IMR-90 (cell line): Measurements from ENCODE around the gene APOBR. TPM values are rescaled to one million over a fixed set of nuclear protein-coding genes. Genes with fewer than 3 reads are reported as not detected.

Source experiments
- ATAC-seq: fragments of 200-7000 bp; cut with Tn5 transposase; 2 replicates; pipeline ENCODE4 v1.9.1; 2020; ENCODE audit warnings: low read depth, mild to moderate bottlenecking, moderate library complexity
- BruUV-seq: library from RNA; stranded (reverse); fragments of 400-500 nt; replicated peaks from 2 replicates; lab custom pipeline; 2021; lab: Mats Ljungman, UMichigan
- CTCF ChIA-PET: fragments of 300-600 bp; formaldehyde crosslinking; extraction: SDS; loops from one replicate; lab custom pipeline; 2021; ENCODE audit warnings: antibody characterized with exemption; lab: Yijun Ruan, JAX
- POLR2A ChIA-PET: fragments of 300-600 bp; sonication (Branson Sonifier 250); formaldehyde crosslinking; loops from one replicate; lab custom pipeline; 2022; ENCODE audit warnings: antibody characterized with exemption; ENCODE audit not compliant: unreplicated experiment; lab: Charles Lee
- DNase-seq: peaks from one replicate; pipeline ENCODE4 v3.0.0; 2013
- H2AFZ ChIP-seq: replicated peaks from 2 replicates; pipeline ENCODE3; 2013; ENCODE audit warnings: low read length, mild to moderate bottlenecking; ENCODE audit not compliant: poor library complexity
- H2AK5ac ChIP-seq: 2 replicates; pipeline ENCODE4 v1.6.1; 2013; ENCODE audit warnings: low read depth, low read length, inconsistent platforms
- H2AK9ac ChIP-seq: replicated peaks from 2 replicates; pipeline ENCODE3; 2013; ENCODE audit warnings: mild to moderate bottlenecking, low read depth, low read length, moderate library complexity; ENCODE audit not compliant: poor library complexity
- H2BK120ac ChIP-seq: 2 replicates; pipeline ENCODE4 v1.6.1; 2013; ENCODE audit warnings: low read depth, low read length, inconsistent platforms
- H2BK15ac ChIP-seq: 3 replicates; pipeline ENCODE4 v1.6.1; 2013; ENCODE audit warnings: low read depth, low read length, inconsistent platforms
- H2BK20ac ChIP-seq: 2 replicates; pipeline ENCODE4 v1.6.1; 2013; ENCODE audit warnings: low read depth, mild to moderate bottlenecking, inconsistent platforms, low read length, moderate library complexity
- H2BK5ac ChIP-seq: 2 replicates; pipeline ENCODE4 v1.6.1; 2013; ENCODE audit warnings: mild to moderate bottlenecking, low read depth, low read length, inconsistent platforms; ENCODE audit not compliant: poor library complexity, severe bottlenecking
- H3K14ac ChIP-seq: replicated peaks from 2 replicates; pipeline ENCODE4 v1.6.1; 2013; ENCODE audit warnings: low read depth, low read length, inconsistent platforms
- H3K18ac ChIP-seq: 2 replicates; pipeline ENCODE4 v1.6.1; 2013; ENCODE audit warnings: low read depth, low read length, control low read depth
- H3K23ac ChIP-seq: 2 replicates; pipeline ENCODE4 v1.6.1; 2013; ENCODE audit warnings: low read depth, low read length, inconsistent platforms
- H3K27ac ChIP-seq: 2 replicates; pipeline ENCODE4 v1.5.1; 2013; ENCODE audit warnings: mild to moderate bottlenecking, control low read depth, low read length; ENCODE audit not compliant: insufficient read depth
- H3K27me3 ChIP-seq: 2 replicates; pipeline ENCODE4 v1.6.1; 2013; ENCODE audit warnings: low read length; ENCODE audit not compliant: control insufficient read depth, insufficient read depth
- H3K36me3 ChIP-seq: 2 replicates; pipeline ENCODE4 v1.6.1; 2013; ENCODE audit warnings: low read length, mixed read lengths; ENCODE audit not compliant: control insufficient read depth, insufficient read depth
- H3K4ac ChIP-seq: 2 replicates; pipeline ENCODE4 v1.6.1; 2013; ENCODE audit warnings: low read depth, low read length, inconsistent platforms
- H3K4me1 ChIP-seq: 2 replicates; pipeline ENCODE4 v1.6.1; 2013; ENCODE audit warnings: low read length, mixed read lengths; ENCODE audit not compliant: control insufficient read depth, insufficient read depth
- H3K4me2 ChIP-seq: 2 replicates; pipeline ENCODE4 v1.6.1; 2013; ENCODE audit warnings: low read depth, mild to moderate bottlenecking, control low read depth, low read length, moderate library complexity
- H3K4me3 ChIP-seq: 2 replicates; pipeline ENCODE4 v1.5.1; 2013; ENCODE audit warnings: low read depth, mild to moderate bottlenecking, control low read depth, low read length, moderate library complexity; ENCODE audit not compliant: insufficient read depth
- H3K56ac ChIP-seq: 2 replicates; pipeline ENCODE4 v1.6.1; 2013; ENCODE audit warnings: low read length, inconsistent platforms; ENCODE audit not compliant: insufficient read depth; ENCODE audit errors: extremely low read depth
- H3K79me1 ChIP-seq, 2 experiments: 2 replicates each; pipeline ENCODE4 v1.6.1; 2013; ENCODE audit warnings: low read length in 2 of 2, inconsistent platforms in 1 of 2, low read depth in 1 of 2
- H3K9ac ChIP-seq: 2 replicates; pipeline ENCODE4 v1.6.1; 2013; ENCODE audit warnings: low read depth, low read length, control low read depth
- H3K9me1 ChIP-seq: 2 replicates; pipeline ENCODE4 v1.6.1; 2013; ENCODE audit warnings: low read length, inconsistent platforms; ENCODE audit not compliant: insufficient read depth
- H3K9me3 ChIP-seq: 2 replicates; pipeline ENCODE4 v1.6.1; 2013; ENCODE audit warnings: low read length; ENCODE audit not compliant: control insufficient read depth, insufficient read depth
- H4K20me1 ChIP-seq: 2 replicates; pipeline ENCODE4 v1.6.1; 2013; ENCODE audit warnings: low read length, inconsistent platforms; ENCODE audit not compliant: insufficient read depth
- H4K5ac ChIP-seq: 2 replicates; pipeline ENCODE4 v1.6.1; 2013; ENCODE audit warnings: mild to moderate bottlenecking, low read depth, low read length, control low read depth
- H4K8ac ChIP-seq, 2 experiments: 2 replicates each; pipeline ENCODE4 v1.6.1; 2013; ENCODE audit warnings: low read depth in 2 of 2, low read length in 2 of 2, control low read depth in 1 of 2, inconsistent platforms in 1 of 2
- H4K91ac ChIP-seq: 2 replicates; pipeline ENCODE4 v1.6.1; 2013; ENCODE audit warnings: low read depth, low read length, inconsistent platforms; ENCODE audit not compliant: insufficient read depth
- BHLHE40 ChIP-seq: fragments of 150-350 bp; IDR thresholded peaks from 2 replicates; pipeline ENCODE4 v1.6.1; 2016; ENCODE audit warnings: mild to moderate bottlenecking, low read depth, low read length
- CHD1 ChIP-seq: IDR thresholded peaks from 2 replicates; pipeline ENCODE4 v1.6.1; 2012; ENCODE audit warnings: low read depth, low read length, improper control_type of control experiment
- ELK1 ChIP-seq: fragments of 150-350 bp; IDR thresholded peaks from 2 replicates; pipeline ENCODE4 v1.6.1; 2016; ENCODE audit warnings: low read depth, mild to moderate bottlenecking, low read length, moderate library complexity, borderline replicate concordance
- MAFK ChIP-seq: IDR thresholded peaks from 2 replicates; pipeline ENCODE4 v1.6.1; 2012; ENCODE audit warnings: low read depth, low read length, improper control_type of control experiment
- MXI1 ChIP-seq: IDR thresholded peaks from 2 replicates; pipeline ENCODE4 v1.6.1; 2012; ENCODE audit warnings: low read depth, mild to moderate bottlenecking, low read length, moderate library complexity, borderline replicate concordance
- POLR2A ChIP-seq: IDR thresholded peaks from 2 replicates; pipeline ENCODE4 v1.6.1; 2012; ENCODE audit warnings: mild to moderate bottlenecking, low read depth, low read length
- RCOR1 ChIP-seq: IDR thresholded peaks from 2 replicates; pipeline ENCODE4 v1.6.1; 2012; ENCODE audit warnings: mild to moderate bottlenecking, low read length, improper control_type of control experiment; ENCODE audit not compliant: insufficient replicate concordance
- RFX5 ChIP-seq: IDR thresholded peaks from 2 replicates; pipeline ENCODE4 v1.8.0; 2012; ENCODE audit warnings: low read depth, mild to moderate bottlenecking, low read length, moderate library complexity
- USF2 ChIP-seq: fragments of 150-350 bp; IDR thresholded peaks from 2 replicates; pipeline ENCODE4 v1.6.1; 2017; ENCODE audit warnings: mild to moderate bottlenecking, antibody characterized with exemption, low read length, low read depth
- WGBS, 2 experiments: methylation state at CpG; one replicate each; pipeline versions ENCODE4 v1.1.5 to v1.1.7; 2013; ENCODE audit warnings: missing lambda C conversion rate in 2 of 2; ENCODE audit not compliant: insufficient read length in 1 of 2; ENCODE audit errors: extremely low coverage in 2 of 2; 5-methylcytosine and 5-hydroxymethylcytosine counted together
- dilution Hi-C: fragments of 300-500 bp; cut with HindIII; formaldehyde crosslinking; loops from one replicate; pipeline ENCODE4 v1.14.3; 2018; ENCODE audit warnings: low sequenced_read_pairs; ENCODE audit not compliant: unreplicated experiment
- in situ Hi-C: fragments of 300-500 bp; cut with MboI; formaldehyde crosslinking; loops from 3 replicates; pipeline ENCODE4 v1.14.3; 2019; ENCODE audit warnings: low sequenced_read_pairs, inconsistent platforms, mixed read lengths
- intact Hi-C: fragments of 100-400 bp; cut with micrococcal nuclease; formaldehyde crosslinking; loops from 2 replicates; pipeline ENCODE4 v1.10.0; 2022
- polyA plus RNA-seq, 3 experiments: library from polyadenylated mRNA; depleted of rRNA; stranded (reverse); fragments of >200 nt; gene quantifications; 2 replicates each; pipeline ENCODE4 v1.2.3, GENCODE V29; 2012; ENCODE audit warnings: low replicate concordance in 1 of 3
- total RNA-seq: library from RNA; depleted of rRNA; stranded (reverse); fragments of >200 nt; gene quantifications from 2 replicates; pipeline ENCODE4 v1.2.3, GENCODE V29; 2012

APOBR gene
- total and polyA plus RNA-seq, 2 of the 4 experiments (the other 2 are of a cell fraction) = not detected

GRCh38 chr16:28526201-28527099 lies 32.0 kb downstream of the APOBR start:
- in situ Hi-C loops (no loop called here), intact Hi-C loops (no loop called here), dilution Hi-C loops (no loop called here)
- Histone ChIP-seq H3K36me3 (no peaks in the 10 kb centered on the region), H3K4ac (no peak overlapping the region), H2BK20ac (no peak overlapping the region), H3K18ac (no peak overlapping the region), H2BK5ac (no peak overlapping the region), H4K8ac (no peak overlapping the region), H3K9ac (no peak overlapping the region), H3K27me3 (no peaks in the 10 kb centered on the region; the same call in 1 of the 2 replicates), H3K4me3 (no peak overlapping the region), H3K56ac (no peak overlapping the region), H3K27ac (no peak overlapping the region), H2AK9ac (no peak overlapping the region), H3K23ac (no peak overlapping the region), H3K79me1 (no peaks in the 10 kb centered on the region), H3K9me1 (no peaks in the 10 kb centered on the region), H2AFZ (no peak overlapping the region), H3K14ac (no peak overlapping the region), H3K4me2 (no peak overlapping the region), H4K91ac (no peak overlapping the region), H2BK15ac (no peak overlapping the region), H2AK5ac (no peak overlapping the region), H4K5ac (no peak overlapping the region), H3K4me1 (no peaks in the 10 kb centered on the region; the same call in 1 of the 2 replicates), H3K9me3 (no peaks in the 10 kb centered on the region), H4K20me1 (no peaks in the 10 kb centered on the region), H2BK120ac (no peak overlapping the region)
- ATAC-seq (no peak), DNase-seq (no peak)
- POLR2A ChIA-PET = no interaction called here
- CTCF ChIA-PET = no interaction called here
- BruUV-seq = no TSS peak
- no CpG with 5 or more reads among the region's 11 CpGs for whole genome bisulfite sequencing, 2 experiments
- TF ChIP-seq ELK1 (no peak), USF2 (no peak), MAFK (no peak), RCOR1 (no peak), MXI1 (no peak), CHD1 (no peak), POLR2A (no peak), BHLHE40 (no peak), RFX5 (no peak)
